GM18873 (cell line): ENCODE measurements around the gene SLC27A6.

Experiments
- ATAC-seq: cut with Tn5 transposase; IDR thresholded peaks from one replicate; pipeline ENCODE4 v1.9.1; 2021; ENCODE audit warnings: mild to moderate bottlenecking, moderate library complexity, moderate number of reproducible peaks; ENCODE audit not compliant: unreplicated experiment, low FRiP score

SLC27A6 gene

GRCh38 chr5:129057329-129057728 is 92.0 kb downstream of the SLC27A6 start:
- ATAC-seq, result no peak

GRCh38 chr5:129061849-129062248 is 96.6 kb downstream of the SLC27A6 start:
- ATAC-seq, result no peak

GRCh38 chr5:129063483-129064113 is 98.3 kb downstream of the SLC27A6 start:
- ATAC-seq, result no peak

- no peak for ATAC-seq
Measured at GRCh38 chr5:129065721-129066120, 100.4 kb downstream of the SLC27A6 start.

GRCh38 chr5:129067745-129068144 is 102.5 kb downstream of the SLC27A6 start:
- ATAC-seq, result no peak

GRCh38 chr5:129069292-129069691 is 104.0 kb downstream of the SLC27A6 start:
- ATAC-seq, result peak; percentile 51

GRCh38 chr5:129073111-129073510 is 107.8 kb downstream of the SLC27A6 start:
- ATAC-seq, result no peak

GRCh38 chr5:129074903-129075302 is 109.6 kb downstream of the SLC27A6 start:
- ATAC-seq, result no peak

GRCh38 chr5:129077433-129078075 is 112.3 kb downstream of the SLC27A6 start:
- no peak for ATAC-seq

- ATAC-seq, result no peak
Measured at GRCh38 chr5:129078247-129078646, 113.0 kb downstream of the SLC27A6 start.

GRCh38 chr5:129078660-129079059 is 113.4 kb downstream of the SLC27A6 start:
- no peak for ATAC-seq

GRCh38 chr5:129079496-129079895 is 114.2 kb downstream of the SLC27A6 start:
- ATAC-seq, result no peak

- no peak for ATAC-seq
Measured at GRCh38 chr5:129080766-129081165, 115.5 kb downstream of the SLC27A6 start.

- no peak for ATAC-seq
Measured at GRCh38 chr5:129082225-129083136, 117.2 kb downstream of the SLC27A6 start.
